Effector memory CD4-positive, alpha-beta T cell (primary cell): ENCODE results near the gene ZNF174.
A peak's percentile ranks its signal among the peaks of the same experiment; 100 is the strongest.

Experiments used
- DNase-seq, 3 donors: peaks; one replicate each; pipeline ENCODE4 v3.0.0-alpha.2; 2020
- H3K27ac ChIP-seq: 2 replicates; pipeline ENCODE4 v1.7.0; 2013; ENCODE audit warnings: mild to moderate bottlenecking, low read length, moderate library complexity; ENCODE audit not compliant: insufficient read depth, poor library complexity, severe bottlenecking
- H3K27me3 ChIP-seq: replicated peaks from 2 replicates; pipeline ENCODE4 v1.7.0; 2013; ENCODE audit warnings: mild to moderate bottlenecking, low read length; ENCODE audit not compliant: insufficient read depth, control insufficient read depth, poor library complexity, severe bottlenecking
- H3K36me3 ChIP-seq: 2 replicates; pipeline ENCODE4 v1.7.0; 2013; ENCODE audit warnings: mild to moderate bottlenecking, low read length, moderate library complexity; ENCODE audit not compliant: control insufficient read depth, insufficient read depth
- H3K4me1 ChIP-seq: 2 replicates; pipeline ENCODE4 v1.7.0; 2013; ENCODE audit warnings: low read length, mild to moderate bottlenecking; ENCODE audit not compliant: control insufficient read depth, insufficient read depth, poor library complexity, severe bottlenecking
- H3K4me3 ChIP-seq: 2 replicates; pipeline ENCODE4 v1.7.0; 2013; ENCODE audit warnings: low read length, low read depth, mild to moderate bottlenecking; ENCODE audit not compliant: insufficient read depth, poor library complexity, severe bottlenecking
- H3K9me3 ChIP-seq: 2 replicates; pipeline ENCODE4 v1.7.0; 2013; ENCODE audit warnings: mild to moderate bottlenecking, low read length, moderate library complexity; ENCODE audit not compliant: control insufficient read depth
- total RNA-seq, 3 donors: gene quantifications; one replicate each; lab custom pipeline; 2026; lab: John Stamatoyannopoulos, UW

The ZNF174 gene
- 3.2 to 4.8 (median 3.8) reads per million in 3 donors for total RNA-seq

DNA sequence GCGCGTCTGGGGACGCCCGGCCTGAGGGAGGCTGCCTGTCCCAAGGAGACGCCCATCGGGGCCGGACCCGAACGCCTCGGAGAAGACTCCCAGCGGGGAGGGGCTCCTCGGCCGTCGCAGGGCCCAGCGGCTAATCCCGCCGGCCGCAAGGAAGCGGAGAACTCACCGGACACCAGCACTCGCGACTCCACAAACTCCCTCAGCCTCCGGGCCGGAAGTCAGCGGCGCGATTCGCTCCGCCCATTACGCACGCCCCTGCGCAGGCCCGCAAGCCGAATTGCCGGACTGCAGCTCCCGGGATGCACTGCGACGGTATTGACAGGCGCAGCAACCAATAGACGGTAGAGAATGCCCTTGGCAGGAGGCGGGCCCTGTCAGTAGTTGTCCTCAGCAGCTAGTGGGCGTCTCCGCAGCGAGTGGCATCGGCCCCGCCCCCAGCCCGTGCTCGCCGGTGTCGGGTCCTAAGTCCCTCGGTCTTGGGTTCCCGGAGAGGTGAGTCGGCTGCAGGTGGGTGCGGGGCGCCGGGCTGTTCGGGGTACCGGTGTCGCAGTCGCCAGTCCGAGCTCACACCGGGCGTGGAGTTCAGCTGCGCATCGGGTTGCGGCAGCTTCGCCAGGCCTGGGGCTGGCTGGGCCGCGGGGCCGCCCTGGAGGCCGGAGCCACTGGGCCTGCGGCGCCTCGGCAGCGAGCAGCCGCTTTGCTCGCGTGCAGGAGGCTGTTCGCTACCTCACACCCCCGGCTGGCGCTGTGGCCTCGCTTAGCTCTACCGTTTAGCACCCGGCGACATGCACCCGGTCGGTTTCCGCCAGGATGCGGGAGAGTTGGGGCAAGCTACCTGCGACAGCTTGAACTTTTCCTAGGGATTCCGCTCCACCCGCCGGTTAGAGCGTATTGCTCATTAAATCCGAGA, at the start of gene ZNF174, which contains the start of gene ZSCAN32:
Gene ZNF174 (plus strand): TSS at position 437 of the 910 bp plus-strand sequence. CDS start 790 bp downstream, outside the sequence.
Gene ZSCAN32 (minus strand): TSS at position 226 of the 910 bp plus-strand sequence. CDS start 3,447 bp downstream, outside the sequence.
- peak within 1 kb of the TSS; percentile 79 for H3K27ac ChIP-seq
- peak within 1 kb of the TSS; percentile 83 for H3K4me3 ChIP-seq
- peaks cover 33% of the 10 kb centered on the region for H3K36me3 ChIP-seq
- DNase-seq, result peak; percentile 92 to 99 (median 96)
- H3K27me3 ChIP-seq, result no peaks in the 10 kb centered on the region
- peaks cover 14% of the 10 kb centered on the region for H3K9me3 ChIP-seq
- H3K4me1 ChIP-seq, result peaks cover 20% of the 10 kb centered on the region

DNA sequence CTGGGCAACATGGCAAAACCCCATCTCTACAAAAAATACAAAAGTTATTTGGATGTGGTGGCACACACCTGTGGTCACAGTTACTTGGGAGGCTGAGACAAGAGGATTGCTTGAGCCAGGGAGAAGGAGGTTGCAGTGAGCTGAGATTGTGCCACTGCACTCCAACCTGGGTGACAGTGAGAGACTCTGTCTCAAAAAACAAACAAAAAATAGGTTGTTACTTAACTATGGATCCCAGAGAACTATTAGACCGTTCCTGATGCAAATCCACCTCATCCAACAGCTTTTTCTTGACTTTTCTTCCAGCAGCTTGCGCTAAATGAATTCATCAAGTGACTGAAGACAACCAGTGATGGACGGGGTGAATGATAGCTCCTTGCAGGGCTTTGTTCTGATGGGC, 45.4 kb upstream of the ZNF174 start, which contains the start of gene OR2C1:
Gene OR2C1 (plus strand): TSS at position 301 of the 400 bp plus-strand sequence. CDS start 52 bp downstream, at position 353.
- DNase-seq, result no peak
- no peaks in the 10 kb centered on the region for H3K27me3 ChIP-seq
- H3K36me3 ChIP-seq, result no peaks in the 10 kb centered on the region
- no peaks in the 10 kb centered on the region for H3K4me1 ChIP-seq
- no peak within 1 kb of the TSS for H3K27ac ChIP-seq
- no peak within 1 kb of the TSS for H3K4me3 ChIP-seq
- no peaks in the 10 kb centered on the region for H3K9me3 ChIP-seq

DNA sequence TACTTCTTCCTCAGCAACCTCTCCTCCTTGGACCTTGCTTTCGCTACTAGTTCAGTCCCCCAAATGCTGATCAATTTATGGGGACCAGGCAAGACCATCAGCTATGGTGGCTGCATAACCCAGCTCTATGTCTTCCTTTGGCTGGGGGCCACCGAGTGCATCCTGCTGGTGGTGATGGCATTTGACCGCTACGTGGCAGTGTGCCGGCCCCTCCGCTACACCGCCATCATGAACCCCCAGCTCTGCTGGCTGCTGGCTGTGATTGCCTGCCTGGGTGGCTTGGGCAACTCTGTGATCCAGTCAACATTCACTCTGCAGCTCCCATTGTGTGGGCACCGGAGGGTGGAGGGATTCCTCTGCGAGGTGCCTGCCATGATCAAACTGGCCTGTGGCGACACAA, 44.9 kb upstream of the ZNF174 start:
- H3K27ac ChIP-seq, result no peak overlapping the region

DNA sequence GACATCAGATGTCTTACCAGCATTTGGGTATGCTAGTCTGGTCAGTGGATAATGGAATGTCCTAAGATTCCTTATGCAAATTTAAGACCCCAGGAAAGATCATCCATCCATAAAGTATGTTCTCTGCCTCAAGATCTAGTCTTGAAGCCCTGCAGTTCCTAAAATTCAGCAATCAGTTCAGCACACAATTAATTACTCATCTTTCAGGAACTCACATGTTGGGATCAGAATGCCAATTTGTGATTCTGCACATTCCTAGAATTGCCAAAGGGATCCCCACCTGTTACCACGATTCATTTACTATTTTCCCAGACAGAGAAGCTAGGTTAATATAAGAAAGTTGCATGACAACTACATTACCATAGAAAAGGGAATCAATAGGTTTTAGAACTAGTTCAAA, 42.1 kb upstream of the ZNF174 start:
- Histone ChIP-seq H3K36me3 (no peaks in the 10 kb centered on the region), H3K9me3 (no peaks in the 10 kb centered on the region), H3K4me1 (no peaks in the 10 kb centered on the region), H3K4me3 (no peak overlapping the region), H3K27ac (no peak overlapping the region), H3K27me3 (no peaks in the 10 kb centered on the region)
- DNase-seq, result no peak

More for the DNA sequence above, 44.9 kb upstream of the ZNF174 start:
- Histone ChIP-seq H3K36me3 (no peaks in the 10 kb centered on the region), H3K9me3 (no peaks in the 10 kb centered on the region), H3K27me3 (no peaks in the 10 kb centered on the region), H3K4me1 (no peaks in the 10 kb centered on the region), H3K4me3 (no peak overlapping the region)
- DNase-seq, result no peak

DNA sequence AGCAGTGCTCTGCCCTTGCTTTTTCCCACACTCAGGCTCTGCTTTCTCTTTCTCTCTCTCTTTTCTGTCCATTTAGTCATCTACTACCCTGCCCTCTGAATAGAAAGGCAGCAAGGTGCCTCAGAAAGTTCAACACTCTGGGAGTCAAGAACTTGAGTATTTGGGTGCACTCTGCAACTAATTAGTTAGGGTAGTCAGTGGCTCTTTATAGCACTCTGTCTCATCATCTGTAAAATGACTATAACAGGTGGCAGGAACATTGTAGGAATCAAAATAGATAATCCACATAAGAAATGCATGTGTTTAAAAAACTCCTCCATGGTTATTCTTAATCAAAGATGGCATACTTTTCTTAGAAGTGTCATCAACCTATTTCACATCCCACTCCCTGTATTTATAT, 38.1 kb upstream of the ZNF174 start:
- DNase-seq, result no peak
- no peaks in the 10 kb centered on the region for H3K27me3 ChIP-seq
- no peaks in the 10 kb centered on the region for H3K9me3 ChIP-seq
- no peaks in the 10 kb centered on the region for H3K36me3 ChIP-seq
- no peak overlapping the region for H3K27ac ChIP-seq
- no peaks in the 10 kb centered on the region for H3K4me1 ChIP-seq
- H3K4me3 ChIP-seq, result no peak overlapping the region

DNA sequence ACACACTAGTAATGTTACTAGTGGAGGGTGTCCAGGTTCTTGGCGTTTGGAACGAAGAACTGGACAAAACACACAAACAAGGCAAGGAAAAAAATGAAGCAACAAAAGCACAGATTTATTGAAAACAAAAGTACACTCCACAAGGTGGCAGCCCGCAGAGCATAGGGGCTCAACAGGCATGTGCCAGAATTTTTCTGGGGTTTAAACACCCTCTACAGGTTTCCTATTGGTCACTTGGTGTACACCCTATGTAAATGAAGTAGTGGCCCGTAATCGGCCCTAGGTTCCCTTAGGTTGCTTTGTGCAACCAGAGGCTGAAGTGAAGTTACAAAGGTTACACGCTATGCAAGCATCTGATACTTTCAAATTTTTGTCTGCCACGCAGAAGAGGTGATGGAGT, 37.2 kb upstream of the ZNF174 start:
- Histone ChIP-seq H3K9me3 (no peaks in the 10 kb centered on the region), H3K27ac (no peak overlapping the region), H3K4me1 (no peaks in the 10 kb centered on the region), H3K27me3 (no peaks in the 10 kb centered on the region), H3K4me3 (no peak overlapping the region), H3K36me3 (no peaks in the 10 kb centered on the region)
- DNase-seq, result no peak

DNA sequence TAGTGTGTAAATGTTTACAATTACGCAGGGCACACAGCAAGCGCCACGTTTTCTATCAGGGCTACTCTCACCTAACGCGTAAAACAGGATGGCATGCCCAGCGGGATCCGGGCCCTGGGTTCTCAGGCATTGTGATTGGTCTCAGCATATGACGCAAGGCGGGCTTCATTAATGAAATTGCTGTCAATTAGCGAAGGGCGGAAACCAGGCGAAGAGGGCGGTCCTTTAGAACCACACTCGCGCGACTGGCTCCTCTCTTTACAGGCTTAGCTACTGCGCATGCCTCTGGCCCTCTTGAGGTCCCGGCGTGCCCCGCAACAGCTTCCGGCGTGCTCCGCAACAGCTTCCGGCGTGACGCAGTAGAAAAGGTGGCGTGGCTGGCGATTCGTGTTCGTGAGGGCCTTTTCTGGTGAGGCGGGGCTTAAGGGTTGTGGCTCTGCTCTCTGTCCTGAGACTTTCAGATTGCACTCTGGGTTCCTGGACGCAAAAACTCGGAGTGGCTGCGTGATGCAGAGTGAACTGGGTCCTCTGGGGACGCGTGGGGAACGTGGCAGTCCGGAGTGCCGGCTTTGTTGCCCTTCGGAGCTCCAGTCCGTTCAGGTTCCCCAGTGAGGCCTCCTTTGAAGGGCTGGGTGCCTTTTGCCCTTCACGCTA, 36.1 kb upstream of the ZNF174 start:
- no peaks in the 10 kb centered on the region for H3K27me3 ChIP-seq
- peak overlapping the region; percentile 55 for H3K4me3 ChIP-seq
- H3K36me3 ChIP-seq, result no peaks in the 10 kb centered on the region
- peak overlapping the region; percentile 60 for H3K27ac ChIP-seq
- peak; percentile 71 to 83 (median 82) for DNase-seq
- H3K4me1 ChIP-seq, result no peaks in the 10 kb centered on the region
- H3K9me3 ChIP-seq, result no peaks in the 10 kb centered on the region

DNA sequence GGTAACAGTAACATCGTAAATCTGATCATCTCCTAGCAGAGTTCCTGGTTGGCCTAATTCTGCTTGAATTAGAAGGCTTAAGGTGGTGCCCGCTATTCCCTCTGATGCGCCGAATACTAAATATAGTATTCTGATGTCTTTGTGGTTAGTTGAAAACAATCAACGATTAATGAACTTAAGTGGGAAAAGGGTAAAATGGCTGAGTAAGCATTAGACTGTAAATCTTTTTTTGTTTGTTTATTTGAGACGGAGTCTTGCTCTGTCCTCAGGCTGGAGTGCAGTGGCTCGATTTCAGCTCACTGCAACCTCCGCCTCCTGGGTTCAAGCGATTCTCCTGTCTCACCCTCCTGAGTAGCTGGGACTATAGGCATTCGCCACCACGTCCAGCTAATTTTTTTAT, 31.9 kb upstream of the ZNF174 start:
- Histone ChIP-seq H3K9me3 (peaks cover 4% of the 10 kb centered on the region), H3K36me3 (no peaks in the 10 kb centered on the region), H3K4me3 (no peak overlapping the region), H3K27ac (no peak overlapping the region), H3K4me1 (no peaks in the 10 kb centered on the region), H3K27me3 (no peaks in the 10 kb centered on the region)
- no peak for DNase-seq

DNA sequence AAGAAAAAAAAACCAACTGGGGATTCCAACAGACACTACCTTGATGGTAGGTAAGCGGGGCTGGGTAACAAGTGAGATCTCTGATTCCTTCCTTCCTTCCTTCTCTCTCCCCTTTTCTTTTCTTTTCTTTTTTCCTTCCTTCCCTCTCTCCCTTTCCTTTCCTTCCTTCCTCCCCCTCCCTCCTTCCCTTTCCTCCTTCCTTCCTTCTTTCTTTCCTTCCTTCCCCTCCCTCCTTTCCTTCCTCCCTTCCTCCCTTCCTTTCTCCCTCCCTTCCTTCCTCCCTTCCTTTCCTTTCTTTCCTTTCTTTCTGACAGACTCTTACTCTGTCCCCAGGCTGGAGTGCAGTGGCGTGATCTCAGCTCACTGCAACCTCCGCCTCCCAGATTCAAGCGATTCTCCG, 25.3 kb upstream of the ZNF174 start:
- H3K36me3 ChIP-seq, result no peaks in the 10 kb centered on the region
- H3K4me1 ChIP-seq, result no peaks in the 10 kb centered on the region
- no peak overlapping the region for H3K4me3 ChIP-seq
- H3K27me3 ChIP-seq, result no peaks in the 10 kb centered on the region
- H3K9me3 ChIP-seq, result peaks cover 36% of the 10 kb centered on the region
- no peak overlapping the region for H3K27ac ChIP-seq
- DNase-seq, result no peak

DNA sequence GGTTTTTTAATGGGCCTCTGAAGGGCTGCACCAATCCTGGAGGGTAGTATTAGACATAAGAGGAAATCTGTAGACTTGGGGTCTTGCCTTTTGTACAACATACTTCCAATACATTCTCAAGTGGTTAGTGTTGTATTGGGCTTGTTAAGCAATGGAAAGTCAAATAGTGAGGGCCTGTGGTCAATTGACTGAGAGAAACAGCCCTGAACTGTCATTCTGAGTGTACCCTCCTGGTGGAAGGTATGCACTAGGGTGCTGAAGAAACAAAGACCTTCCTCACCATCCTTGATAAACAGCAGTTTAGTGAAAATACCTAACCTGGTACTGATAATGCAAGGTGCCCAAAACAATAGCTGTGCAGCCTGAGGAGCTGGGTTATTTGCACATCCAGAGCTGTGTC, 23.1 kb upstream of the ZNF174 start:
- H3K27me3 ChIP-seq, result no peaks in the 10 kb centered on the region
- no peaks in the 10 kb centered on the region for H3K4me1 ChIP-seq
- peaks cover 16% of the 10 kb centered on the region for H3K36me3 ChIP-seq
- H3K9me3 ChIP-seq, result peaks cover 47% of the 10 kb centered on the region
- no peak for DNase-seq
- H3K27ac ChIP-seq, result no peak overlapping the region
- H3K4me3 ChIP-seq, result no peak overlapping the region
